ENCODE results near the gene NCAPD2. TPM values are rescaled to one million over a fixed set of nuclear protein-coding genes. Genes with fewer than 3 reads are reported as not detected.
A peak's percentile ranks its signal among the peaks of the same experiment; 100 is the strongest.
"Not testable (repeated sequence)": the region's sequence is repeated elsewhere in the genome, so short reads cannot be mapped to it uniquely, and the experiment has no call there.

NCAPD2 gene
- total RNA-seq, 2 donors from 2014 or later = 90.3 to 150 TPM

DNA sequence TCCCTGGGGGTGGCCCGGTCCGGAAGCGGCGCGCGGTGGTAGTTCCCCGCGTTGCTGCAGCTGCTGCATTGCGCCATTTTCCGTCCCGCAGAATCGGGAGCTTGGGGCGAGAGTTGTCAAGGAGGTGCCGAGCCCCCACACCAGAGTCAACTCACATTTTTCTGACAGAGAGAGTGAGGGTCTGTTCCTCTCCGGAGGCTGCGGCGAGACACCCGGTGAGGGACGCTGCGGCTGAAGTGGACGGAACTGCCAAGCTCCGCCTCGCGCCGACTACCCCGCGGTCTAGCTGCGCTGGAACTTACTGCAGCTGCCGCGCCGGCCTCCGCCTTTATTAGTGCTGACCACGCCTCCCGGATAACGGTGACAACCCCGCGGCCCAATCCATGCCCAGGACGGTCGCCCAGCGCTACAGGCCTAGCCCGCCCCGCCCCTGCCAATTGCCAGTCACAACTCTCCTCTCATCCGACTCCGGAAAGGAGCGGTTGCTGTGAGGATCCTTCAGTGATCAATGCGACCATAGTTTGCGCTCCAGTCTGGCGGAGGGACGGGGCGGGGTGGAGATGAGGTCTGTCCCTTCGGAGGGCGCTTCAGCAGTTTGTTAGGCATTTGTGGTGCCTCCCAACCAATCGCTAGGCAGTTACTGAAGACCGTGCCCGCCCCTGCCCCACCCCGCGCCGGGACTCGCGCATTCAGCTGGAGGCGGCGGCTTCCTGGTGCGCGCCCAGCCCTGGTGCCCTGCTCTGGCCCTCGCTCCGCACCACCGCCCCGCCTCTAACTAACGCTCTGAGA lies 23.3 kb upstream of the NCAPD2 start, which contains the start of gene VAMP1:
TSS of gene VAMP1 (minus strand) at position 303 of the 789 bp plus-strand sequence. CDS start at position 157, 146 bp downstream.
- Mint-ChIP-seq H3K4me3 (peak within 1 kb of the TSS; percentile 76), H3K27ac (peak within 1 kb of the TSS; percentile 93), H3K27me3 (ENCODE audit: insufficient read depth) (peaks cover 16% of the 10 kb centered on the region), H3K4me1 (peaks cover 18% of the 10 kb centered on the region), H3K36me3 (ENCODE audit: low read depth) (peaks cover 20% of the 10 kb centered on the region), H3K9me3 (peaks cover 8% of the 10 kb centered on the region)
- peak within 1 kb of the TSS; percentile 85 for H3K4me3 ChIP-seq (ENCODE audit: low read length)
- peak; percentile 100 for DNase-seq
- peaks cover 5% of the 10 kb centered on the region for H3K36me3 ChIP-seq (ENCODE audit: control insufficient read depth, insufficient read depth, low read length)
- no peaks in the 10 kb centered on the region for H3K27me3 ChIP-seq (ENCODE audit: control insufficient read depth, insufficient read depth, low read length, poor library complexity, severe bottlenecking)
- H3K4me1 ChIP-seq (ENCODE audit: control insufficient read depth, insufficient read depth, low read length) = no peaks in the 10 kb centered on the region
- 0 to 1% methylated on average over 29 to 69 of the region's 69 CpGs for WGBS, 2 experiments (ENCODE audit: insufficient coverage in 1 of 2, insufficient read length in 1 of 2)
- peak within 1 kb of the TSS; percentile 68 for H3K9ac ChIP-seq (ENCODE audit: extremely low read depth, low read length, poor library complexity, severe bottlenecking)
- TF ChIP-seq, protein P1, sequence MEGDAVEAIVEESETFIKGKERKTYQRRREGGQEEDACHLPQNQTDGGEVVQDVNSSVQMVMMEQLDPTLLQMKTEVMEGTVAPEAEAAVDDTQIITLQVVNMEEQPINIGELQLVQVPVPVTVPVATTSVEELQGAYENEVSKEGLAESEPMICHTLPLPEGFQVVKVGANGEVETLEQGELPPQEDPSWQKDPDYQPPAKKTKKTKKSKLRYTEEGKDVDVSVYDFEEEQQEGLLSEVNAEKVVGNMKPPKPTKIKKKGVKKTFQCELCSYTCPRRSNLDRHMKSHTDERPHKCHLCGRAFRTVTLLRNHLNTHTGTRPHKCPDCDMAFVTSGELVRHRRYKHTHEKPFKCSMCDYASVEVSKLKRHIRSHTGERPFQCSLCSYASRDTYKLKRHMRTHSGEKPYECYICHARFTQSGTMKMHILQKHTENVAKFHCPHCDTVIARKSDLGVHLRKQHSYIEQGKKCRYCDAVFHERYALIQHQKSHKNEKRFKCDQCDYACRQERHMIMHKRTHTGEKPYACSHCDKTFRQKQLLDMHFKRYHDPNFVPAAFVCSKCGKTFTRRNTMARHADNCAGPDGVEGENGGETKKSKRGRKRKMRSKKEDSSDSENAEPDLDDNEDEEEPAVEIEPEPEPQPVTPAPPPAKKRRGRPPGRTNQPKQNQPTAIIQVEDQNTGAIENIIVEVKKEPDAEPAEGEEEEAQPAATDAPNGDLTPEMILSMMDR (conservative IDR thresholded peaks at IDR 0.05) = no peak
- H3K9me3 ChIP-seq (ENCODE audit: control insufficient read depth, low read length) = no peaks in the 10 kb centered on the region
- peak within 1 kb of the TSS; percentile 45 for H3K27ac ChIP-seq (ENCODE audit: low read depth, low read length)

DNA sequence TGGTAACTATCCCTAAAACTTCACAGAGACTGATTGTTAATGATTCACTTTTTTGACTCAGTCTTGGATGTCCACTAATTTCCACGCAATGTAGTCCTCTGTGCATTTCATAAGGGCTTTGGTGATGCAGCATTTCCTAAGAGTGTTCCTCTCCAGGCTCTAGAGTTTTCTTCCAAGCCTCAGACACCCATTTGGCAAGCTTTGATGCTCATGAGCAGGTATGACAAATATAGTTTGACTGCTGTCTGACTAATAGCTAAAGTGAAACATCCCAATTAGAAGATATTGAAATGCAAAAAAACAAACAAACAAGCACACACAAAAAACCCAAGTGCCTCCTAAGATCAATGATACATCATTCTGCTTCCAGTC lies 21.9 kb upstream of the NCAPD2 start:
- peaks cover 18% of the 10 kb centered on the region for H3K4me1 Mint-ChIP-seq
- TF ChIP-seq, protein P1 (conservative IDR thresholded peaks at IDR 0.05) = no peak
- Histone ChIP-seq H3K27me3 (ENCODE audit: control insufficient read depth, insufficient read depth, low read length, poor library complexity, severe bottlenecking) (no peaks in the 10 kb centered on the region), H3K9ac (ENCODE audit: extremely low read depth, low read length, poor library complexity, severe bottlenecking) (no peak overlapping the region), H3K27ac (ENCODE audit: low read depth, low read length) (no peak overlapping the region), H3K4me1 (ENCODE audit: control insufficient read depth, insufficient read depth, low read length) (no peaks in the 10 kb centered on the region), H3K36me3 (ENCODE audit: control insufficient read depth, insufficient read depth, low read length) (no peaks in the 10 kb centered on the region), H3K4me3 (ENCODE audit: low read length) (no peak overlapping the region), H3K9me3 (ENCODE audit: control insufficient read depth, low read length) (peaks cover 8% of the 10 kb centered on the region)
- H3K36me3 Mint-ChIP-seq (ENCODE audit: low read depth) = peaks cover 12% of the 10 kb centered on the region
- no peak overlapping the region for H3K4me3 Mint-ChIP-seq
- no peak for DNase-seq
- H3K9me3 Mint-ChIP-seq = peaks cover 21% of the 10 kb centered on the region
- H3K27ac Mint-ChIP-seq = no peak overlapping the region
- peaks cover 20% of the 10 kb centered on the region for H3K27me3 Mint-ChIP-seq (ENCODE audit: insufficient read depth)
- 97 to 100% methylated on average over 1 of the region's 1 CpG for WGBS, 2 experiments (ENCODE audit: insufficient coverage in 1 of 2, insufficient read length in 1 of 2)

DNA sequence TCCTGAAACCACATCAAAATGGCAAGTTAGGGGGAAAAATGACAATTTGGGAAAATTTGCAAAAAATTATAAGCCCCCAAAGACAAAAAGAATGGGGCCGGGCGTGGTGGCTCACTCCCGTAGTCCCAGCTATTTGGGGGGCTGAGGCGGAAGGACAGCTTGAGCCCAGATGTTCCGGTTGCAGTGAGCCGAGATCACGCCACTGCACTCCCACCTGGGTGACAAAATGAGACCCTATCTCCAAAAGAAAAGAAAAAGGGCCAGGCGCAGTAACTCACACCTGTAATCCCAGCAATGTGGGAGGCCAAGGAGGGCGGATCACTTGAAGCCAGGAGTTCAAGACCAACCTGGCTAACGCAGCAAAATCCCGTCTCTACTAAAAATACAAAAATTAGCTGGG lies 21.4 kb upstream of the NCAPD2 start:
- no peaks in the 10 kb centered on the region for H3K27me3 ChIP-seq (ENCODE audit: control insufficient read depth, insufficient read depth, low read length, poor library complexity, severe bottlenecking)
- no peaks in the 10 kb centered on the region for H3K4me1 ChIP-seq (ENCODE audit: control insufficient read depth, insufficient read depth, low read length)
- H3K4me1 Mint-ChIP-seq = peaks cover 18% of the 10 kb centered on the region
- peaks cover 8% of the 10 kb centered on the region for H3K9me3 ChIP-seq (ENCODE audit: control insufficient read depth, low read length)
- DNase-seq = no peak
- H3K4me3 ChIP-seq (ENCODE audit: low read length) = no peak overlapping the region
- no peak overlapping the region for H3K9ac ChIP-seq (ENCODE audit: extremely low read depth, low read length, poor library complexity, severe bottlenecking)
- WGBS, 2 experiments (ENCODE audit: insufficient coverage in 1 of 2, insufficient read length in 1 of 2) = 95 to 97% methylated on average over 10 to 11 of the region's 11 CpGs
- H3K36me3 Mint-ChIP-seq (ENCODE audit: low read depth) = peaks cover 7% of the 10 kb centered on the region
- peaks cover 23% of the 10 kb centered on the region for H3K27me3 Mint-ChIP-seq (ENCODE audit: insufficient read depth)
- no peak overlapping the region for H3K4me3 Mint-ChIP-seq
- no peaks in the 10 kb centered on the region for H3K36me3 ChIP-seq (ENCODE audit: control insufficient read depth, insufficient read depth, low read length)
- peaks cover 25% of the 10 kb centered on the region for H3K9me3 Mint-ChIP-seq
- H3K27ac Mint-ChIP-seq = no peak overlapping the region
- TF ChIP-seq, protein P1 (conservative IDR thresholded peaks at IDR 0.05) = no peak
- no peak overlapping the region for H3K27ac ChIP-seq (ENCODE audit: low read depth, low read length)

DNA sequence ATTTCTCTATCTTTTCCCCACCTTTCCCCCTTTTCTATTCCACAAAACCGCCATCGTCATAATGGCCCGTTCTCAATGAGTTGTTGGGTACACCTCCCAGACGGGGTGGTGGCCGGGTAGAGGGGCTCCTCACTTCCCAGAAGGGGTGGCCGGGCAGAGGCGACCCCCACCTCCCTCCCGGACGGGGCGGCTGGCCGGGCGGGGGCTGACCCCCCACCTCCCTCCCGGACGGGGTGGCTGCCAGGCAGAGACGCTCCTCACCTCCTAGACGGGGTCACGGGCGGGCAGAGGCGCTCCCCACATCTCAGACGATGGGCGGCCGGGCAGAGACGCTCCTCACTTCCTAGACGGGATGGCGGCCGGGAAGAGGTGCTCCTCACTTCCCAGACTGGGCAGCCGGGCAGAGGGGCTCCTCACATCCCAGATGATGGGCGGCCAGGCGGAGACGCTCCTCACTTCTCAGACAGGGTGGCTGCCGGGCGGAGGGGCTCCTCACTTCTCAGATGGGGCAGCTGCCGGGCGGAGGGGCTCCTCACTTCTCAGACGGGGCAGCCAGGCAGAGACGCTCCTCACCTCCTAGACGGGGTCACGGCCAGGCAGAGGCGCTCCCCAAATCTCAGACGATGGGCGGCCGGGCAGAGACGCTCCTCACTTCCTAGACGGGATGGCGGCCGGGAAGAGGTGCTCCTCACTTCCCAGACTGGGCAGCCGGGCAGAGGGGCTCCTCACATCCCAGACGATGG lies 18.5 kb upstream of the NCAPD2 start:
- not testable (repeated sequence) for H3K4me3 Mint-ChIP-seq; H3K4me1 Mint-ChIP-seq; H3K4me3 ChIP-seq (ENCODE audit: low read length); H3K9ac ChIP-seq (ENCODE audit: extremely low read depth, low read length, poor library complexity, severe bottlenecking); H3K9me3 ChIP-seq (ENCODE audit: control insufficient read depth, low read length); DNase-seq; H3K36me3 ChIP-seq (ENCODE audit: control insufficient read depth, insufficient read depth, low read length); H3K27me3 ChIP-seq (ENCODE audit: control insufficient read depth, insufficient read depth, low read length, poor library complexity, severe bottlenecking); H3K4me1 ChIP-seq (ENCODE audit: control insufficient read depth, insufficient read depth, low read length); H3K36me3 Mint-ChIP-seq (ENCODE audit: low read depth); H3K27ac ChIP-seq (ENCODE audit: low read depth, low read length); H3K27ac Mint-ChIP-seq
- peaks cover 43% of the 10 kb centered on the region for H3K27me3 Mint-ChIP-seq (ENCODE audit: insufficient read depth)
- 86 to 95% methylated on average over 4 to 38 of the region's 48 CpGs for WGBS, 2 experiments (ENCODE audit: insufficient coverage in 1 of 2, insufficient read length in 1 of 2)
- peaks cover 28% of the 10 kb centered on the region for H3K9me3 Mint-ChIP-seq
